Smooth muscle cell (in vitro differentiated cells): Measurements from ENCODE around the gene DHX58. TPM values are rescaled to one million over a fixed set of nuclear protein-coding genes. Genes with fewer than 3 reads are reported as not detected.

Source experiments
- DNase-seq: peaks from one replicate; lab custom pipeline; 2025; ENCODE audit not compliant: unreplicated experiment; lab: John Stamatoyannopoulos, UW
- H2AFZ ChIP-seq: fragments of 200-600 bp; sonication (generic); 2 replicates; pipeline ENCODE4 v1.6.0; 2016; ENCODE audit warnings: antibody characterized with exemption, low read depth, mild to moderate bottlenecking
- H3F3A ChIP-seq: fragments of 200-600 bp; sonication (generic); 2 replicates; pipeline ENCODE4 v1.6.0; 2017; ENCODE audit warnings: antibody characterized with exemption, low read depth
- H3K27ac ChIP-seq: fragments of 200-600 bp; sonication (generic); 2 replicates; pipeline ENCODE4 v1.5.1; 2016; ENCODE audit warnings: low read depth, mild to moderate bottlenecking
- H3K27me3 ChIP-seq: fragments of 200-600 bp; sonication (generic); 2 replicates; pipeline ENCODE4 v1.6.1; 2016; ENCODE audit warnings: low read depth, mild to moderate bottlenecking
- H3K36me3 ChIP-seq: fragments of 200-600 bp; sonication (generic); 2 replicates; pipeline ENCODE4 v1.5.1; 2016; ENCODE audit warnings: low read depth
- H3K4me1 ChIP-seq: fragments of 200-600 bp; sonication (generic); 2 replicates; pipeline ENCODE4 v1.5.1; 2016; ENCODE audit warnings: low read depth
- H3K4me2 ChIP-seq: fragments of 200-600 bp; sonication (generic); 2 replicates; pipeline ENCODE4 v1.6.0; 2016; ENCODE audit warnings: mild to moderate bottlenecking
- H3K4me3 ChIP-seq: fragments of 200-600 bp; sonication (generic); 2 replicates; pipeline ENCODE4 v1.5.1; 2016; ENCODE audit warnings: mild to moderate bottlenecking
- H3K79me2 ChIP-seq: fragments of 200-600 bp; sonication (generic); 2 replicates; pipeline ENCODE4 v1.6.0; 2016; ENCODE audit warnings: low read depth, mild to moderate bottlenecking
- H3K9ac ChIP-seq: fragments of 200-600 bp; sonication (generic); 2 replicates; pipeline ENCODE4 v1.6.0; 2016; ENCODE audit warnings: low read depth
- H3K9me3 ChIP-seq: fragments of 200-600 bp; sonication (generic); replicated peaks from 2 replicates; pipeline ENCODE4 v1.5.1; 2016; ENCODE audit warnings: low read depth
- H4K20me1 ChIP-seq: fragments of 200-600 bp; sonication (generic); 2 replicates; pipeline ENCODE4 v1.6.0; 2016; ENCODE audit warnings: low read depth
- WGBS: methylation state at CpG from one replicate; pipeline ENCODE4 v1.1.7; 2016; ENCODE audit warnings: low lambda C conversion rate; 5-methylcytosine and 5-hydroxymethylcytosine counted together
- polyA plus RNA-seq: library from polyadenylated mRNA; unstranded; fragments of >200 nt; fragmentation: Nextera tagmentation; extraction: Ambion mirVana; gene quantifications from 2 replicates; pipeline ENCODE4 v1.2.1, GENCODE V29; 2016
- total RNA-seq: library from RNA; depleted of rRNA; stranded (reverse); fragments of >200 nt; gene quantifications from 2 replicates; pipeline ENCODE4 v1.2.3, GENCODE V29; 2014
- TF ChIP-seq, protein P1 (sequence below): fragments of 200-600 bp; sonication (generic); IDR thresholded peaks from 2 replicates; pipeline ENCODE4 v1.5.1; 2017; ENCODE audit warnings: borderline replicate concordance, mild to moderate bottlenecking, antibody characterized with exemption; ENCODE audit not compliant: insufficient read depth, poor library complexity, severe bottlenecking

The DHX58 gene
- total and polyA plus RNA-seq, 2 experiments from 2014 or later, result 1.0 TPM; not detected in 1

GRCh38 chr17:42090964-42091790 is 21.3 kb downstream of the DHX58 start:
- Histone ChIP-seq H2AFZ (no peak overlapping the region), H3K36me3 (no peaks in the 10 kb centered on the region), H3K4me2 (no peak overlapping the region), H3K4me3 (no peak overlapping the region), H3K27me3 (no peaks in the 10 kb centered on the region), H3K9ac (no peak overlapping the region), H3F3A (no peaks in the 10 kb centered on the region), H3K9me3 (no peaks in the 10 kb centered on the region), H4K20me1 (no peaks in the 10 kb centered on the region), H3K27ac (no peak overlapping the region), H3K79me2 (no peaks in the 10 kb centered on the region), H3K4me1 (no peaks in the 10 kb centered on the region)
- DNase-seq, result no peak
- 94% methylated on average over 8 of the region's 8 CpGs for WGBS
- TF ChIP-seq, protein P1, sequence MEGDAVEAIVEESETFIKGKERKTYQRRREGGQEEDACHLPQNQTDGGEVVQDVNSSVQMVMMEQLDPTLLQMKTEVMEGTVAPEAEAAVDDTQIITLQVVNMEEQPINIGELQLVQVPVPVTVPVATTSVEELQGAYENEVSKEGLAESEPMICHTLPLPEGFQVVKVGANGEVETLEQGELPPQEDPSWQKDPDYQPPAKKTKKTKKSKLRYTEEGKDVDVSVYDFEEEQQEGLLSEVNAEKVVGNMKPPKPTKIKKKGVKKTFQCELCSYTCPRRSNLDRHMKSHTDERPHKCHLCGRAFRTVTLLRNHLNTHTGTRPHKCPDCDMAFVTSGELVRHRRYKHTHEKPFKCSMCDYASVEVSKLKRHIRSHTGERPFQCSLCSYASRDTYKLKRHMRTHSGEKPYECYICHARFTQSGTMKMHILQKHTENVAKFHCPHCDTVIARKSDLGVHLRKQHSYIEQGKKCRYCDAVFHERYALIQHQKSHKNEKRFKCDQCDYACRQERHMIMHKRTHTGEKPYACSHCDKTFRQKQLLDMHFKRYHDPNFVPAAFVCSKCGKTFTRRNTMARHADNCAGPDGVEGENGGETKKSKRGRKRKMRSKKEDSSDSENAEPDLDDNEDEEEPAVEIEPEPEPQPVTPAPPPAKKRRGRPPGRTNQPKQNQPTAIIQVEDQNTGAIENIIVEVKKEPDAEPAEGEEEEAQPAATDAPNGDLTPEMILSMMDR, result no peak

GRCh38 chr17:42088736-42089135 is 23.8 kb downstream of the DHX58 start:
- H2AFZ ChIP-seq, result no peak overlapping the region
- no peak overlapping the region for H3K4me2 ChIP-seq

GRCh38 chr17:42087736-42088705 is 24.5 kb downstream of the DHX58 start:
- Histone ChIP-seq H3K79me2 (no peaks in the 10 kb centered on the region), H3K36me3 (no peaks in the 10 kb centered on the region), H3F3A (no peaks in the 10 kb centered on the region), H3K9ac (no peak overlapping the region), H3K4me1 (no peaks in the 10 kb centered on the region), H2AFZ (no peak overlapping the region), H4K20me1 (no peaks in the 10 kb centered on the region), H3K4me3 (no peak overlapping the region), H3K27ac (no peak overlapping the region), H3K4me2 (no peak overlapping the region), H3K27me3 (no peaks in the 10 kb centered on the region), H3K9me3 (no peaks in the 10 kb centered on the region)
- DNase-seq, result no peak
- WGBS, result 86% methylated on average over 20 of the region's 20 CpGs
- TF ChIP-seq, protein P1, result no peak

More at GRCh38 chr17:42088736-42089135, 23.8 kb downstream of the DHX58 start:
- no peak overlapping the region for H3K27ac ChIP-seq
- H3K4me3 ChIP-seq, result no peak overlapping the region
- no peaks in the 10 kb centered on the region for H3K79me2 ChIP-seq
- no peaks in the 10 kb centered on the region for H3K36me3 ChIP-seq
- TF ChIP-seq, protein P1, result no peak
- H3K4me1 ChIP-seq, result no peaks in the 10 kb centered on the region
- DNase-seq, result no peak
- H4K20me1 ChIP-seq, result no peaks in the 10 kb centered on the region
- 93% methylated on average over 8 of the region's 8 CpGs for WGBS
- H3K9ac ChIP-seq, result no peak overlapping the region
- no peaks in the 10 kb centered on the region for H3K27me3 ChIP-seq
- no peaks in the 10 kb centered on the region for H3K9me3 ChIP-seq
- H3F3A ChIP-seq, result no peaks in the 10 kb centered on the region
